HEK293T (cell line): ENCODE results near the gene RAPGEF4.

Source experiments
- ARNT ChIP-seq: fragments of 450-650 bp; IDR thresholded peaks from 2 replicates; pipeline ENCODE4 v1.6.1; 2017; ENCODE audit warnings: mild to moderate bottlenecking
- BHLHE40 ChIP-seq: fragments of 450-650 bp; IDR thresholded peaks from 2 replicates; pipeline ENCODE4 v1.6.1; 2016; ENCODE audit warnings: mild to moderate bottlenecking, moderate library complexity, borderline replicate concordance
- ELF4 ChIP-seq: fragments of 450-650 bp; IDR thresholded peaks from 2 replicates; pipeline ENCODE4 v1.6.1; 2017; ENCODE audit warnings: antibody characterized with exemption
- FOXA1 ChIP-seq: fragments of 450-650 bp; IDR thresholded peaks from 2 replicates; pipeline ENCODE4 v1.6.1; 2016; ENCODE audit warnings: mild to moderate bottlenecking
- FOXM1 ChIP-seq: fragments of 450-650 bp; IDR thresholded peaks from 2 replicates; pipeline ENCODE4 v1.6.1; 2017; ENCODE audit warnings: mild to moderate bottlenecking, borderline replicate concordance
- LEF1 ChIP-seq: fragments of 450-650 bp; IDR thresholded peaks from 2 replicates; pipeline ENCODE4 v1.6.1; 2017; ENCODE audit warnings: mild to moderate bottlenecking, borderline replicate concordance
- SP1 ChIP-seq: fragments of 450-650 bp; IDR thresholded peaks from 2 replicates; pipeline ENCODE4 v1.6.1; 2017
- SUZ12 ChIP-seq: fragments of 450-650 bp; IDR thresholded peaks from 2 replicates; pipeline ENCODE4 v1.6.1; 2016; ENCODE audit warnings: mild to moderate bottlenecking
- TARDBP ChIP-seq: fragments of 450-650 bp; IDR thresholded peaks from 2 replicates; pipeline ENCODE4 v1.6.1; 2016
- ZNF384 ChIP-seq: fragments of 450-650 bp; IDR thresholded peaks from 2 replicates; pipeline ENCODE4 v1.6.1; 2016

GRCh38 chr2:172843902-172844715, 108.5 kb downstream of the RAPGEF4 start:
- TF ChIP-seq BHLHE40 (no peak), ZNF384 (no peak), SP1 (no peak), TARDBP (no peak), FOXM1 (no peak), ARNT (no peak), FOXA1 (no peak), LEF1 (no peak), SUZ12 (no peak), ELF4 (no peak)
